Measurements from ENCODE around the gene TBCEL. TPM values are rescaled to one million over a fixed set of nuclear protein-coding genes. Genes with fewer than 3 reads are reported as not detected.
"Not testable (repeated sequence)": the region's sequence is repeated elsewhere in the genome, so short reads cannot be mapped to it uniquely, and the experiment has no call there.

Gene TBCEL
- 13.5 TPM for polyA plus RNA-seq (2013, experiment 1 of 2; ENCODE audit: insufficient read length)
- 12.6 TPM for polyA plus RNA-seq (2013, experiment 2 of 2; ENCODE audit: insufficient read length)

DNA sequence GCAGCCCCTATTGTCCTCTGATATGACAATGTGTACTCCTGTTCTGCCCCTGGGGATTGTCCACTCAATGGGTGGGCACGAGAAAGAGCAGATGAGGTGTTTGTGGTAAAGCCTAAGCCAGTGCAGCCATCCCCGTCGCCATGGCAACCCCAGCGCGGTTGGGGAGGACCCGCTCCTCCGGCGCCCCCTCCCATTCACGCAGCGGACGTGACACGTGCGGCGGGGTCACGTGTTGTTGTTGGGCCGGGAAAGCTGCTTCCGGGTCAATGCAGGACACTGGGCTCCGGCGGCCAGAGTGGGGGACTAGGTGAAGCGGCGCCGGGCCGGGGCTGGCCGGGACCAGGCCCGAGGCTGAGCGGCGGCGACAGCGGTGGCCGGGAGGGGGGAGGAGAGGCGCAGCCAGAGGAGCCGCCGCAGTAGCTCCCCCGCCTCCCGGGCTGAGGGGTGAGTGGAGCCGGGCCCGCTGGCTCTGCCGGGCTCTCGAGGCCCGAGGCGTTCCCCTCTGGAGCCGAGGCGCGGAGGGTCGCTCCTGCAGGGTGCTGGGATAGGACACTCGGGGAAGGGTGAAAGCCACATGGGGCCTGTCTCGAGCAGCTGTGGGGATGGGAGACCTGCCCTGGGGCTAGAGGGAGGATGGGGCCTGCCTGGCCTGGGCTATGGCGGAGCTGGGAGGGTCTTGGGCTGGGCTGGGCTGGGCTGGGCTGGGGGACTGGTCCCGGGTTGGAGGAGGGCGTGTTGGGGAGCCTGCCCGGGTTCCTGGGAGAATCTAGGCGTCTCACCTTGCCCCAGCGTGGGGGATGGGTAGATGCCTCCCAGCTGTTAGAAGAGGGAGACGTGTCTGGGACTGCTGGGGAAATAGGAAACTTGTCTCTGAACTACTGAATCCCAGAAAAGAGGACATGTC is at the start of gene TBCEL:
TBCEL (plus strand) TSS at position 255 of the 904 bp plus-strand sequence. CDS start 21,589 bp downstream, outside the sequence.
- DNase-seq: peak; percentile 87

GRCh38 chr11:120974466-120974865 is 49.4 kb upstream of the TBCEL start:
- no peak for DNase-seq

- DNase-seq: no peak
These were observed 48.9 kb upstream of the TBCEL start for GRCh38 chr11:120974965-120975364.

DNA sequence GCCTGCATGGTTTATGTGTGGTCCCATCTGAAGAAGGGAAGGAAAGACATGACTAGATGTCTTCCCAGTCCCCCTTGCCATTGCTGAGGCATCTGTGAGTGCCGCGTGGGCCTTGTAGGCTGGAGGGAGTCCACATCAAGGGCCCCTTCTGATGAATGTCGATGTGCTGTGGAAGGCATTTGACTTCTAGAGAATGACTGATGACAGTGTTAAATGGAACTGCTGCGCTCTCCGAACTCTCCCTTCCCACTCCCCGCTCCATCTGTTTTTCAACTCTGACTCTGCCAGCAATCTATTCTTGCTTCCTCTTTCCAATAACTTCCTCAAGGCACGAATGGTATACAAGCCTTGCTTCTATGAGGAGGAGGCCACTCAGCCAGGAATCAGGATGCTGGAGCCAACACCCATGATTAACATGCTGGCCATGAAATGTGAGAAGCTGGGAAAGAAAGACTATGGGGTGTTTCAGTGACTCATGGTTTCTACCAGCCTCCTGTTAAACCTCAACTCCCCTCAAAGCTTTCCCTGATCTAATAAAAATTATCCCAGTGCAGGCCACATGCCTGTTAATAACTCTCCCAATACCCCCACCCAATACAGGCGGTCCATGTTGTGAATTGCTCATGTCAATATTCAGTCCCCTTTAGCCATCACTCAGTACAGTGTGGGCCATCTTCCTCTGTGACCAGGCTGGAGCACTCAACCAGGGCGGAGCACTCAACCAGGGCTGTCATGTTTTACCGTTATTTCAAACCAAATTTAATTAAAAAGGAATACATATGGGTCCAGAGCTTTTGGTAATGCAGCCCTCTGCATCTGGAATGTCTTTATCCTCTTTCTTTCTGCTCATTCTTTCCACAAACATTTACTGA is 46.4 kb upstream of the TBCEL start:
- peak; percentile 41 for DNase-seq

DNA sequence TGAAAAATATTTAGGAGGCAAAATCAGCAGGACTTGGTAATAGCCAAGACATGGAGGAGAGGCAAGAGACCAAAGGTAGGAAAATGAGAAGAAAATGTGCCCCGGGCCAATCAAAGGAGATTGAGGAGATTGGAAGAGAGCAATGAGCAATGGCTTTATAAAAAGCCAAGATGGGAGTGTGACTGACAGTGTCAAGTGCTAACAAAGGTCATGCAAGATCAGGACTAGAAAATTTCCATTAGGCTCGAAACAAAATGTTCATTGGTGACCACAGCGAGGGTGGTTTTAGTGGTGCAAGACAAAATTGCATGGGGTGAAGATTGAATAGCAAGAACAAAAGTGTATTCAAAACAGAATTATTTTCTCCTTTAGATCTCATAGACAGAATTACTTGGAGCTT is 45.2 kb upstream of the TBCEL start:
- DNase-seq: no peak

GRCh38 chr11:120985718-120986569 is 38.0 kb upstream of the TBCEL start:
- peak; percentile 48 for DNase-seq

GRCh38 chr11:120988603-120989002 is 35.3 kb upstream of the TBCEL start:
- no peak for DNase-seq

DNA sequence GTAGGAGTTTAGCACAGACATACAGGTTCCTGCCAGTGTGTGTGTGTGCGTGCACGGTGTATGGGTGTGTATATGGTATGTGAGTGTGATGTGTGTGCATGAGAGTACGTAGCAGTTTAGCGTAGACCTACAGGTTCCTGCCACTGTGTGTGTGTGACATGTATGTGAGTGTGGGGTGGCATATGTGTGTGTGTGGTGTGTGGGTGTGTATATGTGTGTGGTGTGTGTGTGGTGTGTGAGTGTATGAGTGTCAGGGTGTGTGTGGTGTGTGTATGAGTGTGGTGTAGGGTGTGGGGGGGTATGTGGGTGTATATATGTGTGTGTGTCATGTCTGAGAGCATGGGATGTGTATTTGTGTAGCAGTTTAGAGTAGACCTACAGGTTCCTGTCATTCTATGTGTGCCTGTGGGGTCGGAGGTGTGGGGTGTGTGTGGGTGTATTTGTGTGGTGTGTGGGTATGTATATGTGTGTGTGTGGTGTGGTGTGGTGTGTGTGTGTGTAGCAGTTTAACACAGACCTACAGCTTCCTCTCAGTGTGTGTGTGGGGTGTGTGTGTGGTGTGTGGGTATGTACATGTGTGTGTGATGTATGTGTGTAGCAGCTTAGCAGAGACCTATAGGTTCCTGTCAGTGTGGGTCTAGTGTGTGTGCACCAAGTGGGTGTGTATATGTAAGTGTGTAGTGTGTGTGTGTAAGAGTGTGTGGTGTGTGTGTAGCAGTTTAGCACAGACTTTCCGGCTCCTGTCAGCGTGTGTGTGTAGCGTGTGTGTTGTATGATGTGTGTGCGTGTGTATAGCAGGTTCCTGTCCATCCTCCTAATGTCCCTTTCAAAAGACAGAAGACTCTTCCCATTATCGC is 31.8 kb upstream of the TBCEL start:
- no peak for DNase-seq

GRCh38 chr11:120994091-120994859 is 29.6 kb upstream of the TBCEL start:
- DNase-seq: no peak

DNA sequence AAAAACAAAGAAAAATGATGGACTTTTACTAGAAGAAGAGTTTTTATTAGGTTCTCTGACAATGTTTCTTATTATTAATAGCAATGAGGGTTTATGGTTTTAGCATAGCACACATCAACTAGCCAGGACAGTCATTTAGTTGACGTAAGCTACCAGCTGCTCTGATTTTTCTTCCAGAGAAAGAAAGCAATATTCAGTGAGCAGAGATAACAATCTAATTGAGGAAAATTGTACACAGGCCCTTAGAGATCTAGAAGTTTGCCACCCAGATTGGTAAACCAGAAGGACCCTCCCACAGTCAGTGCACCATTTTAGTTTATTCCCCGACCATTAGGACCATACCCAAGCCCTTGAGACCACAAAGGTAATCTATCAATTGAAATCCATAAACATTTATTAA is 28.7 kb upstream of the TBCEL start:
- DNase-seq: no peak

GRCh38 chr11:120996973-120997372 is 26.9 kb upstream of the TBCEL start:
- no peak for DNase-seq

DNA sequence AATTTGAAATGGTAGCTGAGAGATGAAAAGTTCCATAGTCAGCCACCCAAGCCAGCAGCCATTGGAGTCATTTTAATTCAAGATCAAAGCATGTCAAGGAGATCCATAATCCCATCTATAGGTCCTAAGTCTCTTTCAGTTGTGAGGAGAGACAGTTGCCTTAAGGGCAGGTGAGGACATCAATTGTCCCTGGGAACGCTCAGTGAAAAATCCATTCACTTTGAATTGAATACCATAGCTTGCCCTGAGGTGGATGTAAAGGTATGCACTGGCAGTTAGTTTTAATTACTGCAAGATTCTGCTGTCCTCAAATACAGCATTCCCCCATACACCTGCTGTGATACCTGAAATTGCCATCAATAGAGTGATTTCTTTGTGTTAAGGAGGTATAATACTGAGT is 25.3 kb upstream of the TBCEL start:
- no peak for DNase-seq

DNA sequence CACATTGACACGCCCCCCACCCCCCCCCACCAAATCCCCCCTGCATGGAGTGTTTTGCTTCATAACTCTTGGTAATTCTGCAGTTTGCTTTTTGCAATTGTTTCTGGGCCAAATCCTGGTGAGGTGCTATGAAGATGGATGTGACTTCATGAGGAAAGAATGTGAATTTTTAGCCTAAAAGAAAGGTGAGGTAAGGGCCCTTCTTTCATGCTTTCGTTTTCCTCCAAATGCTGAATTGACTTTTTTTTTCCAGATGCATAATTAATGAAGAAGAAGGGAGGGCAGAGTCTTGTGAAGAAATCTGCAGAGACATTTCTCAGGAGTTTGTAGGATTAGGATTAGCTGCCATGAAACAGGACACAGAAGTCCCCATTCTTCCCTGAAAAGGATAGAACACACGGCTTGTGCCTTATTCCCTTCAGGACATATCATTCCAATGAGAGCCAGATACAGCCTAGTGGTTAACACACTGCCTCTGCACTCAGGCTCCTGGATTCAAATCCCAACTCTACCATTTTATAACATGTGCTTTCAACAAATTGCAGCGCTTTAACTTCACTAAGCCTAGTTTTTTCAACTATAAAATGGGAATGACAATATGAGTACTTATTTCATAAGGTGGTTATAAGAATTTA is 19.6 kb upstream of the TBCEL start:
- DNase-seq: no peak

DNA sequence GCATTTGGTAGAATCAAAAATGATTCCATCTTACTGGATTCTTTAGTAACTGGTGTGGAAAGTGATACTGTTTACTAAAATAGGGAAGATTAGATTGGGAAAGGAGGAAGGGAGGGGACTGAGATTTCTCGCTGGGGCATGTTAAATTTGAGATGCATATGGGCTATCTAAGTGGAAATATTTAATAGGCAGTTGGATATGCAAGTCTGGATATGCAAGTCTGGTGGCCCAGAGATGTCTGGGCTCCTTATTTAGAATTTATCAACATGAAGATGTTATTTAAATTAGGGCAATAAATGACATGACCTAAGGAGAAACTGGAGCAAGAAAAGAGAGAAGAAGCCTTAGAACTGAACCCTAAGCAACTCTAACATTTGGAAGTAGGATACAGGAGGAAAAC is 17.0 kb upstream of the TBCEL start:
- DNase-seq: no peak

- DNase-seq: no peak
These were observed 15.4 kb upstream of the TBCEL start for GRCh38 chr11:121008551-121008950.

- no peak for DNase-seq
These were observed 11.8 kb upstream of the TBCEL start for GRCh38 chr11:121012091-121012490.

GRCh38 chr11:121018746-121019145 is 5.2 kb upstream of the TBCEL start:
- DNase-seq: no peak

DNA sequence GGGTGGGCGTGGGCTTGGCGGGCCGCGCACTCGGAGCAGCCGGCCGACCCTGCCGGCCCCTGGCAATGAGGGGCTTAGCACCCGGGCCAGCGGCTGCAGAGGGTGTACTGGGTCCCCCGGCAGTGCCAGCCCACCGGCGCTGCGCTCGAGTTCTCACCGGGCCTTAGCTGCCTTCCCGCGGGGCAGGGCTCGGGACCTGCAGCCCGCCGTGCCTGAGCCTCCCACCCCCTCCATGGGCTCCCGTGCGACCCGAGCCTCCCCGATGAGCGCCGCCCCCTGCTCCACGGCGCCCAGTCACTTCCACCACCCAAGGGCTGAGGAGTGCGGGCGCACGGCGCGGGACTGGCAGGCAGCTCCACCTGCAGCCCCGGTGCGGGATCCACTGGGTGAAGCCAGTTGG is 2.2 kb upstream of the TBCEL start:
- DNase-seq: not testable (repeated sequence)

DNA sequence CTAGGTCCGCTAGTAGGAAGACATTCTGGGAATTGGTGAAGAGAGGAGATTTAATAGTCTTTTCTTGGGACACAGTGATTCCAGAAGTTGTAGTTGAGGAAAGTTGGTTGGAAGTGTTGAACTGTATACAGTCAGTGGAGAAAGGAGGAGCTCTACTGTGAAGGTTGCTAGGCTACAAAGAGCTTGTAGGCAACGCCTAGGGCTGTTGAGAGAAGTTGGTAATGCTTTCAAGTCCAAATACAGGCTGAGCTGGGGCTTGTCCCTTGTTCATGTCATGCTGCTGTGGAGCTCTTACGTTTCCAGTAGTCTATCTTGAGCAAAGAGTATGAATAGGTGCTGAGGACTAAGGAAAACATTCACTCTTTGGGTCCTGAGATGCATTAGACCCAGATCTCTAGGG is 1.1 kb downstream of the TBCEL start:
- DNase-seq: peak; percentile 4

GRCh38 chr11:121029153-121029552 is 5.3 kb downstream of the TBCEL start:
- DNase-seq: no peak

All from fibroblast of skin of abdomen (primary cell).